GM18520 (cell line): ENCODE data around the gene CCDC15.
A peak's percentile ranks its signal among the peaks of the same experiment; 100 is the strongest.

Experiments used
- ATAC-seq: cut with Tn5 transposase; IDR thresholded peaks from one replicate; pipeline ENCODE4 v1.9.1; 2021; ENCODE audit not compliant: unreplicated experiment

CCDC15 gene

GRCh38 chr11:125063429-125064043 is 109.5 kb downstream of the CCDC15 start:
- ATAC-seq: no peak

DNA sequence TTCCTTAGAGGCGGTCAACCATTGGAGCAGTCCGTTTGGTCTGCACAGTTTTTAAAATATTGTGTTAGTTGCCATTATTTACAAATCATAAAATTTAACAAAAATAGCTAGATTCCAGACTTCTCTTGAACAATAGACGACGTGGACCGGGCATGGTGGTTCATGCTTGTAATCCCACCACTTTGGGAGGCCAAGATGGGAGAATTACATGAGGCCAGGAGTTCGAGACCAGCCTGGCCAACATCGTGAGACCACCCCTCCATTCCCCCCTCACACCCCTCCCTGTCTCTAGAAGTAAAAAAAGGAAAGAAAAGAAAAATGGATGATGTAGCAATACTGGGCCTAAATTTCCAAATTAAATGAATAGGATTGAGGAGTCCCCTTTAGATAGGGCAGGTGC is 110.1 kb downstream of the CCDC15 start:
- no peak for ATAC-seq

GRCh38 chr11:125068368-125068767 is 114.4 kb downstream of the CCDC15 start:
- no peak for ATAC-seq

GRCh38 chr11:125069008-125069407 is 115.0 kb downstream of the CCDC15 start:
- no peak for ATAC-seq

DNA sequence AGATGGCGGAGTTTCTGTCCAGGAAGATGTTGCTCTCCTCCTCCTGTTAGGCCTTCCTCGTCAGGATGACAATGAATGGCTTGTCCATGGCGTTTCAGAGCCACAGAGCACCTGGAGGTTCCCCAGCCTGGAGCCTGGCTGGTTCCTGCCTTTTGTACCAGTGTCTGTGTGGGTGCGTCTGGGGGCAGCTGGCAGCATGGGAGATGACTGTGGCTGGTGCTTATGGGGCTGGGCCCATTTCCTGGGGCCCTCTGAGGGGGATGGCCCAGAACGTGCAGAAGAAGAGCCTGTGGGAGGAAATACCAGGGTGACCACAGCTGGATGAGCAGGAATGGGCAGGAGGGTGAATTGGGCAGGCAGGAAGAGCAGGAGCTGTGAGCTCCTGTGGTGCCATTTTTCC is 115.8 kb downstream of the CCDC15 start:
- no peak for ATAC-seq

- ATAC-seq: peak; percentile 49
Observed at GRCh38 chr11:125070699-125071254, 116.8 kb downstream of the CCDC15 start.

GRCh38 chr11:125071435-125071834 is 117.4 kb downstream of the CCDC15 start:
- ATAC-seq: no peak

DNA sequence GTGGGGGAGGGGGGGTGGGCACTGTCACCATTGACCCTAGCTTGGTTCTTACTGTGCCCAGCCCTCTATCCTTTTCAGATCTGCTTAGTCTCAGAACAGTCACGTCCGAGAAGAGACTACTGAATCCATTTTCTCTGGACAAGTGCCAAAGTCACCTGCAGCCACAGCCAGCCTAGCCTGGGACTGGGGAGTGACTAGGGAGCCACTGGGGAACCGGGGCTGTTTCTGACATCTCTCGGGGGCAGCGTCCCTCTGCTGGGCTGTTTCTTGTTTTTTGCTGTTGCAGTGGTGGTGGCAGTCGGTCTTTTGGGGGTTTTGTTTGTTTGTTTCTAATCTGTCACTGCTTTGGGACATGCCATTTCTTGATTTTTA is 117.8 kb downstream of the CCDC15 start:
- no peak for ATAC-seq

DNA sequence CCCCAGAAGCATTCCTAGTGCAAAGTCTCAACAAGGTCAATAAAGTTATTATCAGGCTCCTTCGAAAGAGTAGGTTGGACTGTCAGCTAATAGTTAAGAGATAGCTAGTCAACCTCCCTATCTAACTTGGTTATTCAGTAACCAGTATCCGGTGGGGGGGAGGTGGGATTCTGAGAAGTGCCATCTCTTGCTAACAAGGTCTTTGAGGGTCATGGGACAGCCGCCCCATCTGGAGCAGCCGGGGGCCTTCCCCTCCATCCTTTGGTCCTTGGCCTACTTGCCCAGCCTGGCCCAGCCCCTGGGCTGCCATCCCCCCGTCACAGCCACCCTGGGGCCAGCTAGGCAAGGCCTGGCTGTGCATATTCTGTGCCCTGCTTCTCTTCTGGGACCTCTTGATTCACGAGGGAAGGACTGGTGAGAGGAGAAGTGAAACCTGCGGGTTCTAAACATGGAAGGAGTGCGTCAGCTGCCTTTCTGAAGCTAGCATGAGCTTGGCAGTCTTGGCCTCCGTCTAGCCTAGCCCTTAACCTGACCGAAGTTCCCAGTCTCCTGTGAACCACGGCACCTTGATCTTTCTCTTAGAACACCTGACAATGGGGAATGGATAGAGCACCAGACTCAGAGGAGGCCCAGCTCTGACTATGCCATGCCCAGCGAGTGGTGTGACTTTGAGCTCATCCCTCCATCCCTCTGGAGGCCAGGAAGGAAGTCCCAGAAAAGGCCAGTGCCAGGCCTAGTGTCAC is 118.4 kb downstream of the CCDC15 start:
- peak; percentile 68 for ATAC-seq

DNA sequence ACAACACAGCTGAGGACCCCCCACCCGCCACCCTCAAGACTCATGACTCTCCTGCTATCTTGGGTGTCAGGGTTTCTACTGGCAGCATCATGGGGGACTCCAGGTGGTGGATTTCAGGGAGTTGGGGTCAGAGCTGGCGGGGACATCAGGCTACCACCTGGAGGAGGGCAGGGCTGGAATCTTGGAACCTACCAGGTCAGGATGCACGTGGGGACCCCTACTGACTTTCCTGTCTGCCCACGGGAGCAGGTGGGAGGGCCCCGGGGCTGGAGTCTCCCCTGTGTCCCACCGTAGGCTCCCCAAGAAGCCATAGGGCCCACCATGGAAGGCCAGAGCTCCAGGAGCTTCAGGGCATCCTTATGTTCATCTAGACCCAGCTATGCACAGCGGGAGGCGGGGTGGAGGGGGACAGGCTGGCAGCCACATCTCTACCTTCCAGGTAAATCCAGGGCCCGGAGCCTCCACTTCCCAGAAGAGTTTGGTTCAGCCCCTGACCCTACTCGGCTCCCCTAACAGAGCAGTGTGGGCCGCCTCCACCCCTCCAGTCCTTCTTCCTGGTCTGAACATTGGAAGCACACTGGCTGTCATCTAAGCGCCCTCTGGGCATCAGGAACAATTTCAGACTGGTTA is 119.1 kb downstream of the CCDC15 start:
- no peak for ATAC-seq

DNA sequence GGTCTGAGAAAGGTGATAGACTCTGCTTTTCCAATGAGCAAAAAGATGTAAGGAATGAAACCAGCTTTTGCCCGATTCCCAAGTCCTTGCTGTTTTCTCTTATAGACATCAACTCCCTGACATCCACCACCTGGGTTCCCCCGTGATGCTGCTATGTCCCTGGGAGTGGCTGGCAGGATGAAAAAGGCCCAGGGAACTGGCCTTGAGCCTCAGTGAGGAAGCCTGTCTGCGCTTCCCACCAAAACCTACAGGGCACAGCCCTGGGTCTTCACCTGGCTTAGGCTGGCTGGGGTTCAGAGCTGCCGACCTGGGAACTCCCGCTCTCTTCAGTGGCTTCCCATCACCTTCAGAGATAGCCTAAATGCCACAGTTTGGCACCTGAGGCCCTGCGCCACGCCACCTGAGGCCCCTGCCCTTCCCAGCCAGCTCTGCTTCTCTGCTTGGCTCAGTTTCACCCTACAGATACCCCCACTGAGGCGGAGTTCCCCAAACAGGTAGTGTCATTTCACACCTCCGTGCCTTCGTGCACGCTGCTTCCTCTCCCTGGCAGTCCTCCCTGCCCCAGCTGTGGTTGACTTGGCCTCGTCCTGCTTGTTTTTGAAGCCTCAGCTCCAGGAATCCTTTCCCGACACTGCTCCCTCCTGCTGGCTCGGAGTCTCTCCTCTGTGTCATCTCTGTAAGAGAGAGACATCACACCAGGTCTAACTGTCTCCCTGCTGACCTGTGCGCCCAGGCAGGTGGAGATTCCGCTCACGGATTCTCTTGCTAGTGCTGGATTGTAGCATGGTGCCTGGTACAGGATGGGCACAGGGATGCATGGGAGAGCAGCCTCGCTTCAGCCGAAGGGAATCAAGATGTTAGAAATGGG is 119.8 kb downstream of the CCDC15 start:
- ATAC-seq: no peak

GRCh38 chr11:125074511-125075241 is 120.7 kb downstream of the CCDC15 start:
- no peak for ATAC-seq

DNA sequence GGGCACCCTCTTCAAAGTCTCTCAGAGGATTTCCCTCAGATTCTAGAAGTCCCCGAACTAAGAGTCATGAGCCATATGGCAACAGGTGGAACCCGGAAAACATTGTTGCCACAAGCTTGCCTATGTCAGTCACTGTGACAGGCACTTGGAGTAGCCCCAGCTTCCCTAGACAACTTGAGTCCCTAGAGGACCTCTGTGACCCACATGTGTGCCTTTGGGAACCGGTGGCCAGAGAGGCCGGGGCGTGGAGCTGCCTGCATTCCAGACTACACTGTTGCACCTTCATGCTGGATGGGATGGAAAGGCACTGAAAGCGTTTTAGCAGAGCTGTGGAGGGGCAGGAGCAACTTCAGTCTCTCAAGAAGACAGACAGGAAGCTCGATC is 121.2 kb downstream of the CCDC15 start:
- ATAC-seq: no peak

DNA sequence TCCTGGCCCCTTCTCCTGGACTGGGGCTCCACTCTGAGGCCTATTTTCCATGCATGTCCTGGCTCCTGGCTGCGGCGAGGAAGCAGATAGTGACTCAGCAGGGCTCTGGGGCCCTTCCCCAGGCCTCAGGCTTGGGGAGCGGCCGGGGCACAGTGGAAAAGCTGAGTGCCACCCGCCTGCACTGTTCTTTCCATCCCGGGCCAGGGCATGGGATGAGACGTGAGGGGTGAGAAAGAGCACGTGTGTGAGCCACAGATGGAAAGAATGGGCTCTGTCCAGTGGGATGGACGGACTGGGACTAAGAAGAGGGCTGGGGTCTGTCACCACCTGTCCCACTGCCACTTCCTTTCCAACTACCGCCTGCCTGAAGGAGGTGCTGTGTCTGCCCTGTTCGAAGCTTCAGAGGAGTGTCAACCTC is 121.9 kb downstream of the CCDC15 start:
- no peak for ATAC-seq

DNA sequence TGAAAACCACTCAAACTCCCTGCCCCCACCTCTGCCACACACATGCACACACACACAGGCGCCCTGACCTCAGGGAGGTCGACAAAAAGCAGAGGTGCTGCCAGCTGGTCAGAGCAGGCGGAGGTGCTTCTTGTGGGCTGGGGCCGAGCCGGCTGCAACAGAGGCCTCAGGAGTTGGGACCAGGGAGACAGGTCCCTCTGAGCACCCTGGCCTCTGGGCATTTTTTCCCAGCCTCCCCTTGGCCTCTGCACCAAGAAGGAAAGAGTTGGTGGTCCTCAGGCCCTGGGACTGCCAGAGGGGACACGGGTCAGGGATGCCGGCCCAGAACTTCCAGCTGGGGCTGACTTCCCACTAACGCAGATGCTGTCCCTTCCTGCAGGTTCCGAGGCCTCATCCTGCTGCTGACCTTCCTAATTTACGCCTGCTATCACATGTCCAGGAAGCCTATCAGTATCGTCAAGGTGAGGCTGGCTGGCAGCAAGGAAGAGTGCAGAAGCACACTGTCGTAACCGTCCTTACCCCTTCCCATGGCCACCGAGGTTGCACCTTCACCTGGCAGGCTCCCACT is 122.5 kb downstream of the CCDC15 start:
- no peak for ATAC-seq

DNA sequence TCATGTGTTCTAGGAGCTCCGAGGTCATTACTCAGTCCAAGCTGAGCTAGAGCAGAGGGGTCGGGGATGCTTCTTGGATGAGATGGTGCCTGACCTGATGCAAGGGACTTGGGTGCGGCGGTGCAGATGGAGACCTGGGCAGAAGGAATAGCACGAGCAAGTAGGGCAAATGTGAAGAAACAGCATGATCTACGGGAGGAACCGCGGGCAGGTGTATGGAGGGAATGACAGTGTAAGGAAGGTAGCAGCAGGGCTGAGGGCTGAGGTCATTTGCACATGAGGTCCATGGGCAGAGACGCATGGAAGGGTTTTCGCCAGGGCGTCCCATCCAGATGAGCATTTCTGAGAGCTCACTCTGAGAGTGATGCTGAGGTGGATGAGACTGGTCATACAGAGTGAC is 124.0 kb downstream of the CCDC15 start:
- ATAC-seq: no peak

DNA sequence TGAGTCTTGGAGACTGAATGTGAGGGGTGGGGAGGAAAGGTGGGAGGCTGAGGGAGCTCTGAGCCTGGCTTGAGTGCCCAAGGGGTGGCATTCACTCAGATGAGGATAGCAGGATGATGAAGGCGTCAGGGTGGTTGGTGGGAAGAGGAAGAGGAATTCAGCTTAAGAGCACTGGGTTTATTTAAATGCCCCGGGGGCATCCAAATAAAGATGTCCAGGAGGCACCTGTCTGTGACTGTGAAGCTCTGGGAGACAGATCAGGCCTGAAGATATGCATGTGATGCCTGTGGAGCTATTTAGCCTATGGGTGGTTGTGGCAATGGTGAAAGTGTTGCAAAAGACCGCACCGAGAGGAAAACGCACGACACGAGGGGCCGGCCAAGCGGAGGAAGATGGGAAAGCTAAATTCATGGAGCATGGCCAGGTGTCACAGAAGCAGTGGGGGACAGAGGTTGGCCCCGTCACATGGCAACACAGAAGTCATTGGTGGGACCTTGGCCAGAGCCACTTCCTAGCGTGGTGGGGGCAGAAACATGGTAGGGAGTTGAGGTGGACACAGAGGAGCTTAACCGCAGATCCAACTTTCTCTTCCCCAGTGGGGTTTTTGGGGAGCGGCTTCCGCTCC is 124.6 kb downstream of the CCDC15 start:
- ATAC-seq: no peak

GRCh38 chr11:125079151-125079877 is 125.3 kb downstream of the CCDC15 start:
- ATAC-seq: no peak
